Mesenchymal stem cell (in vitro differentiated cells and primary cell): ENCODE data around the gene C1orf35.
A peak's percentile ranks its signal among the peaks of the same experiment; 100 is the strongest.

ENCODE experiments used
- DNase-seq: peaks from one replicate; pipeline ENCODE4 v3.0.0-alpha.2; 2013
- H2AFZ ChIP-seq: one replicate; pipeline ENCODE4 v1.6.1; 2013; ENCODE audit warnings: low read depth, mild to moderate bottlenecking, control low read depth, inconsistent platforms, low read length, moderate library complexity
- H2AK5ac ChIP-seq: 2 replicates; pipeline ENCODE4 v1.6.1; 2013; ENCODE audit warnings: low read length, moderate library complexity, mild to moderate bottlenecking, inconsistent platforms; ENCODE audit not compliant: severe bottlenecking
- H2BK120ac ChIP-seq: one replicate; pipeline ENCODE4 v1.6.1; 2013; ENCODE audit warnings: low read depth, mild to moderate bottlenecking, inconsistent platforms, low read length, moderate library complexity
- H2BK12ac ChIP-seq, 2 experiments: one replicate each; pipeline ENCODE4 v1.6.1; 2013; ENCODE audit warnings: inconsistent platforms in 2 of 2, low read length in 2 of 2, mild to moderate bottlenecking in 2 of 2, moderate library complexity in 2 of 2, control low read depth in 1 of 2
- H2BK15ac ChIP-seq: one replicate; pipeline ENCODE4 v1.6.1; 2013; ENCODE audit warnings: mild to moderate bottlenecking, low read depth, inconsistent platforms; ENCODE audit not compliant: poor library complexity, severe bottlenecking
- H2BK5ac ChIP-seq: 2 replicates; pipeline ENCODE4 v1.6.1; 2013; ENCODE audit warnings: low read depth, mild to moderate bottlenecking, low read length, control low read depth, inconsistent platforms; ENCODE audit not compliant: poor library complexity, severe bottlenecking
- H3K14ac ChIP-seq, 2 experiments: one replicate each; pipeline ENCODE4 v1.6.1; 2013; ENCODE audit warnings: inconsistent platforms in 2 of 2, low read length in 2 of 2, control low read depth in 1 of 2, mild to moderate bottlenecking in 1 of 2, moderate library complexity in 1 of 2
- H3K18ac ChIP-seq, 2 experiments: one replicate each; pipeline ENCODE4 v1.6.1; 2013; ENCODE audit warnings: inconsistent platforms in 2 of 2, low read length in 2 of 2, control low read depth in 1 of 2, low read depth in 1 of 2, mild to moderate bottlenecking in 1 of 2
- H3K23ac ChIP-seq, 2 experiments: one replicate each; pipeline ENCODE4 v1.6.1; 2013; ENCODE audit warnings: inconsistent platforms in 2 of 2, low read length in 2 of 2, mild to moderate bottlenecking in 2 of 2, moderate library complexity in 2 of 2, control low read depth in 1 of 2
- H3K27ac ChIP-seq: 2 replicates; pipeline ENCODE4 v1.5.1; 2013; ENCODE audit warnings: mild to moderate bottlenecking, moderate library complexity, low read length, control low read depth, inconsistent platforms; ENCODE audit not compliant: poor library complexity, severe bottlenecking
- H3K27me3 ChIP-seq, 2 experiments: 2 replicates each; pipeline versions ENCODE4 v1.6.1 to v1.7.0; 2013; ENCODE audit warnings: low read length in 2 of 2, mild to moderate bottlenecking in 2 of 2, moderate library complexity in 2 of 2, control low read depth in 1 of 2, inconsistent platforms in 1 of 2; ENCODE audit not compliant: control insufficient read depth in 1 of 2, insufficient read depth in 1 of 2
- H3K36me3 ChIP-seq, 2 experiments: 2 replicates each; pipeline versions ENCODE4 v1.6.1 to v1.7.0; 2013; ENCODE audit warnings: low read length in 2 of 2, control low read depth in 1 of 2, inconsistent platforms in 1 of 2, low read depth in 1 of 2, mild to moderate bottlenecking in 1 of 2; ENCODE audit not compliant: insufficient read depth in 2 of 2, control insufficient read depth in 1 of 2
- H3K4ac ChIP-seq, 2 experiments: one replicate each; pipeline ENCODE4 v1.6.1; 2013; ENCODE audit warnings: inconsistent platforms in 2 of 2, low read length in 2 of 2, mild to moderate bottlenecking in 2 of 2, moderate library complexity in 2 of 2, control low read depth in 1 of 2, low read depth in 1 of 2
- H3K4me1 ChIP-seq: 2 replicates; pipeline ENCODE4 v1.6.1; 2013; ENCODE audit warnings: low read depth, low read length, control low read depth; ENCODE audit not compliant: control insufficient read depth, insufficient read depth
- H3K4me2 ChIP-seq: 2 replicates; pipeline ENCODE4 v1.6.1; 2013; ENCODE audit warnings: low read length, mild to moderate bottlenecking, inconsistent platforms; ENCODE audit not compliant: poor library complexity, severe bottlenecking
- H3K4me3 ChIP-seq, 2 experiments: 2 replicates each; pipeline versions ENCODE4 v1.5.1 to v1.7.0; 2013; ENCODE audit warnings: low read length in 2 of 2, mild to moderate bottlenecking in 2 of 2, control low read depth in 1 of 2, low read depth in 1 of 2; ENCODE audit not compliant: insufficient read depth in 1 of 2
- H3K79me1 ChIP-seq: replicated peaks from 2 replicates; pipeline ENCODE4 v1.6.1; 2013; ENCODE audit warnings: mild to moderate bottlenecking, control low read depth, low read length, inconsistent platforms; ENCODE audit not compliant: poor library complexity, severe bottlenecking
- H3K9ac ChIP-seq: 2 replicates; pipeline ENCODE4 v1.7.0; 2013; ENCODE audit warnings: mild to moderate bottlenecking, low read length, moderate library complexity
- H3K9me3 ChIP-seq: 2 replicates; pipeline ENCODE4 v1.7.0; 2013; ENCODE audit warnings: mild to moderate bottlenecking, low read length; ENCODE audit not compliant: control insufficient read depth
- H4K8ac ChIP-seq: one replicate; pipeline ENCODE4 v1.6.1; 2013; ENCODE audit warnings: inconsistent platforms, mild to moderate bottlenecking, low read length, moderate library complexity
- H4K91ac ChIP-seq: one replicate; pipeline ENCODE4 v1.6.1; 2013; ENCODE audit warnings: mild to moderate bottlenecking, low read length, inconsistent platforms
- WGBS: methylation state at CpG from one replicate; pipeline ENCODE4 v1.1.7; 2013; ENCODE audit warnings: mixed read lengths; 5-methylcytosine and 5-hydroxymethylcytosine counted together

Gene C1orf35

GRCh38 chr1:228109962-228110488 lies 6.9 kb upstream of the C1orf35 start:
- peak overlapping the region; percentile 86 for H4K8ac ChIP-seq
- H4K91ac ChIP-seq: peak overlapping the region; percentile 36
- H3K18ac ChIP-seq: peak overlapping the region; percentile 37 to 69
- peak overlapping the region; percentile 70 for H2BK15ac ChIP-seq
- H3K27me3 ChIP-seq: no peaks in the 10 kb centered on the region
- H2BK12ac ChIP-seq: no peak overlapping the region
- H3K9me3 ChIP-seq: no peaks in the 10 kb centered on the region
- H2BK5ac ChIP-seq: peak overlapping the region; percentile 5
- H3K36me3 ChIP-seq: peaks cover 23 to 28% of the 10 kb centered on the region in 2 experiments
- H2BK120ac ChIP-seq: peak overlapping the region; percentile 80
- H3K79me1 ChIP-seq: peaks cover 29% of the 10 kb centered on the region
- H3K14ac ChIP-seq: no peak overlapping the region
- peaks cover 19% of the 10 kb centered on the region for H3K4me1 ChIP-seq
- peak; percentile 67 for DNase-seq
- WGBS: 36% methylated on average over 15 of the region's 15 CpGs
- no peak overlapping the region for H3K27ac ChIP-seq
- peak overlapping the region; percentile 94 for H3K4me2 ChIP-seq
- peak overlapping the region; percentile 26 for H2AK5ac ChIP-seq
- peak overlapping the region; percentile 93 for H3K9ac ChIP-seq
- no peak overlapping the region for H3K23ac ChIP-seq
- H2AFZ ChIP-seq: peak overlapping the region; percentile 92
- H3K4me3 ChIP-seq: peak overlapping the region; percentile 85 to 89
- H3K4ac ChIP-seq: no peak overlapping the region

GRCh38 chr1:228109073-228109961 lies 6.2 kb upstream of the C1orf35 start, which contains the start of gene MRPL55:
MRPL55 (minus strand) TSS chr1:228109299; CDS start chr1:228108260, 1,039 bp downstream.
- Histone ChIP-seq H2AFZ (peak within 1 kb of the TSS; percentile 96), H3K27me3 (no peaks in the 10 kb centered on the region), H3K4me2 (peak within 1 kb of the TSS; percentile 94), H3K27ac (no peak within 1 kb of the TSS), H3K18ac (peak within 1 kb of the TSS; percentile 82 to 96), H3K4me1 (peaks cover 22% of the 10 kb centered on the region), H2BK5ac (peak within 1 kb of the TSS; percentile 5), H3K4me3 (peak within 1 kb of the TSS; percentile 85 to 99), H3K9me3 (no peaks in the 10 kb centered on the region), H3K23ac (peak within 1 kb of the TSS in 1 of 2 experiments; percentile 98), H4K91ac (peak within 1 kb of the TSS; percentile 89), H2AK5ac (no peak within 1 kb of the TSS), H3K79me1 (peaks cover 30% of the 10 kb centered on the region), H2BK15ac (peak within 1 kb of the TSS; percentile 70), H3K4ac (peak within 1 kb of the TSS; percentile 35 to 94), H3K14ac (peak within 1 kb of the TSS in 1 of 2 experiments; percentile 85), H2BK12ac (peak within 1 kb of the TSS in 1 of 2 experiments; percentile 18), H3K9ac (peak within 1 kb of the TSS; percentile 93), H4K8ac (peak within 1 kb of the TSS; percentile 99), H2BK120ac (peak within 1 kb of the TSS; percentile 80), H3K36me3 (peaks cover 23 to 33% of the 10 kb centered on the region in 2 experiments)
- 1% methylated on average over 66 of the region's 66 CpGs for WGBS
- peak; percentile 96 for DNase-seq

- Histone ChIP-seq H3K4me2 (peak overlapping the region; percentile 68), H2BK12ac (peak overlapping the region in 1 of 2 experiments; percentile 18), H2AFZ (peak overlapping the region; percentile 96), H3K9me3 (no peaks in the 10 kb centered on the region), H2BK15ac (no peak overlapping the region), H4K91ac (peak overlapping the region; percentile 89), H3K79me1 (peaks cover 30% of the 10 kb centered on the region), H2BK120ac (no peak overlapping the region), H3K18ac (peak overlapping the region; percentile 82 to 96), H3K4me3 (peak overlapping the region; percentile 85 to 99), H3K4me1 (peaks cover 24% of the 10 kb centered on the region), H3K14ac (peak overlapping the region in 1 of 2 experiments; percentile 85), H3K27me3 (no peaks in the 10 kb centered on the region), H3K23ac (peak overlapping the region in 1 of 2 experiments; percentile 98), H3K4ac (peak overlapping the region in 1 of 2 experiments; percentile 94), H3K27ac (no peak overlapping the region), H2BK5ac (no peak overlapping the region), H3K9ac (peak overlapping the region; percentile 93), H4K8ac (peak overlapping the region; percentile 99), H2AK5ac (no peak overlapping the region), H3K36me3 (peaks cover 23 to 33% of the 10 kb centered on the region in 2 experiments)
- DNase-seq: no peak
- 16% methylated on average over 8 of the region's 8 CpGs for WGBS
These were observed 5.6 kb upstream of the C1orf35 start for GRCh38 chr1:228108742-228109072.
